Measurements from ENCODE around the gene PDZK1.

DNA sequence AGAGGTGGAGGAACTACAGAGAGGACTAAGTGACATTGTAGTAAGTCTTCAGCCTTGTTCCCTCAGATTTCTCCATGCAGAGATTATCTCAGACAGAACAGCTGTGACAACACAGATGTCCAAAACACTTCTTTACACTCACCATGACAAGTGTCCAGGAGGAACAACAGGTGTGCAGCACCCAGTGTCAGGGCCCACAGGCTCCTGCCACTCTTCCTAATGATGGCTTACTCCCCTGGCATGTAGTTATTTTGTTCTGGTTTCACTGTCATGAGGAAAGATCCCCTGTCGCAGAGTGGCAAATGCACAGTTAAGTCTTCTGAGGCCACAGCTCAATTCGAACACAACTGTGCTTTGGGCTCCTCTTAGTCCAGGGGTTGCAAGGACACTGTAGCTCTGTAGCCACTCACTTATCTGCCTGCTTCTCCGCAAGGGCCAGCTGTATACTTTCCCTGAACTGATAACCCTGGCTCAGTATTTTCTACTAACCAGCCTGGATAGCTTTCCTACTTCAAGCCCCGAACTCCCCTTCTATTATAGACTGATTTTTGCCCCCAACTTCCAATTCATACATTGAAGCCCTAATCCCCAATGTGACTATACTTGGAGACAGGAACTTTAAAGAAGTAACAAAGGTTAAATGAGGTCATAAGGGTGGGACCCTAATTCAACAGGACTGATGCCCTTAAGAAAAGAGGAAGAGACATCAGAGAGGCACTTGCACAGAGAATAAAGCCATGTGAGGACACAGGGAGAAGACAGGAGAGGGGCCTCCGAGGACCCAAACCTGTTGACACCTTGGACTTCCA lies 11.1 kb downstream of the PDZK1 start:
- TF ChIP-seq CTCF (IDR thresholded peaks at IDR 0.05 in 2 of 3, conservative IDR thresholded peaks at IDR 0.05 in 1 of 3; ENCODE audit: borderline replicate concordance in 1 of 3, insufficient read depth in 1 of 3, low read depth in 2 of 3, low read length in 2 of 3) (no peak), RAD21 (IDR thresholded peaks at IDR 0.05; ENCODE audit: low read depth) (no peak), EZH2phosphoT487 (IDR thresholded peaks at IDR 0.05; ENCODE audit: borderline replicate concordance) (no peak), SP1 (IDR thresholded peaks at IDR 0.05; ENCODE audit: low read depth) (no peak), YY1 (IDR thresholded peaks at IDR 0.05; ENCODE audit: extremely low read depth, insufficient replicate concordance, low read depth, low read length) (no peak), EZH2 (IDR thresholded peaks at IDR 0.05) (no peak), CBX3 (IDR thresholded peaks at IDR 0.05; ENCODE audit: low read depth) (no peak), SRF (IDR thresholded peaks at IDR 0.05; ENCODE audit: low read depth) (no peak), EGR1 (IDR thresholded peaks at IDR 0.05; ENCODE audit: low read depth) (no peak)
